Lung (tissue), 12 donors: Measurements from ENCODE around the gene DUSP19. TPM values are rescaled to one million over a fixed set of nuclear protein-coding genes. Genes with fewer than 3 reads are reported as not detected.

Experiments
- ATAC-seq: fragments of 200-7000 bp; cut with Tn5 transposase; one replicate; pipeline ENCODE4 v1.9.1; 2020; ENCODE audit warnings: moderate number of reproducible peaks; ENCODE audit not compliant: insufficient read depth, low FRiP score
- DNase-seq, 3 donors: peaks; one replicate each; pipeline ENCODE4 v3.0.0-alpha.2; 2013 to 2017
- H3K27ac ChIP-seq, 2 donors: one replicate each; pipeline ENCODE4 v1.5.1; 2013; ENCODE audit warnings: mild to moderate bottlenecking in 2 of 2, moderate library complexity in 2 of 2, control low read depth in 1 of 2, inconsistent platforms in 1 of 2, low read depth in 1 of 2, low read length in 1 of 2
- H3K27me3 ChIP-seq, 3 donors: one replicate each; pipeline ENCODE4 v1.5.1; 2013; ENCODE audit warnings: low read length in 2 of 3; ENCODE audit not compliant: control insufficient read depth in 3 of 3, insufficient read depth in 3 of 3
- H3K36me3 ChIP-seq, 4 donors: one replicate each; pipeline ENCODE4 v1.5.1; 2013; ENCODE audit warnings: low read length in 4 of 4, mild to moderate bottlenecking in 1 of 4, moderate library complexity in 1 of 4; ENCODE audit not compliant: control insufficient read depth in 4 of 4, insufficient read depth in 4 of 4
- H3K4me1 ChIP-seq, 5 donors: one replicate each; pipeline ENCODE4 v1.5.1; 2013; ENCODE audit warnings: low read length in 5 of 5, mild to moderate bottlenecking in 2 of 5, moderate library complexity in 1 of 5; ENCODE audit not compliant: control insufficient read depth in 5 of 5, insufficient read depth in 5 of 5
- H3K4me3 ChIP-seq: one replicate; pipeline ENCODE4 v1.5.1; 2013; ENCODE audit warnings: mild to moderate bottlenecking, control low read depth, moderate library complexity
- H3K9ac ChIP-seq, 2 donors: one replicate each; pipeline ENCODE4 v1.5.1; 2013; ENCODE audit warnings: low read length in 2 of 2, control low read depth in 1 of 2; ENCODE audit not compliant: insufficient read depth in 1 of 2
- H3K9me3 ChIP-seq, 4 donors: one replicate each; pipeline ENCODE4 v1.5.1; 2013; ENCODE audit warnings: low read length in 3 of 4, mild to moderate bottlenecking in 1 of 4, moderate library complexity in 1 of 4; ENCODE audit not compliant: control insufficient read depth in 4 of 4, insufficient read depth in 3 of 4
- CTCF ChIP-seq: IDR thresholded peaks from 2 replicates; pipeline ENCODE4 v1.5.1; 2012; ENCODE audit warnings: mild to moderate bottlenecking; ENCODE audit errors: control extremely low read depth, extremely low read depth
- WGBS, 2 donors: extraction: QIAGEN DNeasy Blood & Tissue Kit; methylation state at CpG; one replicate each; pipeline ENCODE4 v1.1.7; 2013; 5-methylcytosine and 5-hydroxymethylcytosine counted together
- polyA plus RNA-seq, 2 donors: library from polyadenylated mRNA; stranded (reverse); fragments of 200-250 nt; gene quantifications; one replicate each; pipeline ENCODE4 v1.2.1, GENCODE V29; 2013
- total RNA-seq, 2 donors: library from RNA; depleted of rRNA in 1 of 2; stranded (reverse); fragments of >200 nt in 1 of 2; gene quantifications; one replicate each; pipeline ENCODE4 v1.2.1, GENCODE V29; 2014 to 2021
- donor health status: control.
- donor health status: control.
- donor health status: Bipolar disorder and iron deficiency.
- donor health status: healthy.
- donor health status: DM: yes; HTN: yes; CAD: no.

DUSP19 gene
- total and polyA plus RNA-seq, 4 donors, result 0.70 to 8.8 (median 2.9) TPM

- Histone ChIP-seq H3K4me1 (no peaks in the 10 kb centered on the region), H3K27ac (no peak overlapping the region), H3K9ac (no peak overlapping the region), H3K4me3 (no peak overlapping the region), H3K27me3 (no peaks in the 10 kb centered on the region), H3K36me3 (no peaks in the 10 kb centered on the region), H3K9me3 (peaks cover 0 to 2% (median 0%) of the 10 kb centered on the region in 4 donors)
- DNase-seq, result no peak
- WGBS, 2 donors, result 79 to 85% methylated on average over 5 of the region's 5 CpGs
- ATAC-seq, result no peak
- no peak for TF ChIP-seq CTCF
These were observed 29.1 kb upstream of the DUSP19 start for GRCh38 chr2:183049420-183049819.

GRCh38 chr2:183057333-183057985 is 21.1 kb upstream of the DUSP19 start:
- no peaks in the 10 kb centered on the region for H3K9me3 ChIP-seq
- H3K36me3 ChIP-seq, result no peaks in the 10 kb centered on the region
- ATAC-seq (no peak), DNase-seq (no peak)
- H3K4me1 ChIP-seq, result no peaks in the 10 kb centered on the region
- no peak for TF ChIP-seq CTCF
- 54 to 85% methylated on average over 3 of the region's 3 CpGs for WGBS, 2 donors
- H3K4me3 ChIP-seq, result no peak overlapping the region
- H3K27me3 ChIP-seq, result no peaks in the 10 kb centered on the region
- no peak overlapping the region for H3K27ac ChIP-seq
- H3K9ac ChIP-seq, result no peak overlapping the region

- DNase-seq (no peak), ATAC-seq (no peak)
- Histone ChIP-seq H3K27ac (no peak overlapping the region), H3K27me3 (no peaks in the 10 kb centered on the region), H3K36me3 (no peaks in the 10 kb centered on the region), H3K9ac (no peak overlapping the region), H3K9me3 (no peaks in the 10 kb centered on the region), H3K4me3 (no peak overlapping the region), H3K4me1 (no peaks in the 10 kb centered on the region)
- no peak for TF ChIP-seq CTCF
- 24 to 29% methylated on average over 1 of the region's 1 CpG for WGBS, 2 donors
These were observed 19.0 kb upstream of the DUSP19 start for GRCh38 chr2:183059561-183059960.
